Stomach (tissue), 9 donors: ENCODE data around the gene STPG4. TPM values are rescaled to one million over a fixed set of nuclear protein-coding genes. Genes with fewer than 3 reads are reported as not detected.

Source experiments
- DNase-seq, 2 donors: peaks; one replicate each; pipeline versions ENCODE4 v3.0.0 to v3.0.0-alpha.2; 2013 to 2019
- H3K27ac ChIP-seq, 5 donors: fragments of 200-600 bp in 4 of 5; sonication (generic) in 4 of 5; one replicate each; pipeline ENCODE4 v1.5.1; 2013 to 2019; ENCODE audit warnings: mild to moderate bottlenecking in 1 of 5, moderate library complexity in 1 of 5
- H3K27me3 ChIP-seq, 3 donors: fragments of 200-600 bp; sonication (generic); one replicate each; pipeline ENCODE4 v1.5.1; 2017 to 2019; ENCODE audit warnings: mixed run types in 1 of 3
- H3K36me3 ChIP-seq, 4 donors: fragments of 200-600 bp; sonication (generic); 1 replicate in 3 of 4; 2 replicates in 1 of 4; pipeline ENCODE4 v1.5.1; 2016 to 2019
- H3K4me1 ChIP-seq, 4 donors: fragments of 200-600 bp; sonication (generic); one replicate each; pipeline ENCODE4 v1.5.1; 2016 to 2019
- H3K4me3 ChIP-seq, 4 donors: fragments of 200-600 bp; sonication (generic) in 3 of 4; one replicate each; pipeline ENCODE4 v1.5.1; 2016 to 2019; ENCODE audit warnings: mild to moderate bottlenecking in 1 of 4
- H3K9me3 ChIP-seq, 4 donors: fragments of 200-600 bp; sonication (generic); one replicate each; pipeline ENCODE4 v1.5.1; 2016 to 2019
- EP300 ChIP-seq: sonication (generic); formaldehyde crosslinking; IDR thresholded peaks from one replicate; pipeline ENCODE4 v1.6.1; 2017; ENCODE audit warnings: antibody characterized with exemption
- POLR2A ChIP-seq, 4 donors: fragments of 450-650 bp; IDR thresholded peaks; one replicate each; pipeline ENCODE4 v1.6.1; 2016; ENCODE audit warnings: antibody characterized with exemption in 4 of 4, control low read depth in 2 of 4, mild to moderate bottlenecking in 1 of 4, moderate library complexity in 1 of 4
- POLR2AphosphoS5 ChIP-seq, 3 donors: sonication (generic); formaldehyde crosslinking; IDR thresholded peaks; one replicate each; pipeline ENCODE4 v1.6.1; 2016; ENCODE audit warnings: antibody characterized with exemption in 3 of 3
- WGBS, 5 donors: extraction: QIAGEN DNeasy Blood & Tissue Kit in 3 of 5; methylation state at CpG; one replicate each; pipeline versions ENCODE4 v1.1.5 to v1.1.7; 2013 to 2018; 5-methylcytosine and 5-hydroxymethylcytosine counted together
- intact Hi-C: fragments of 100-400 bp; cut with DNase I; formaldehyde crosslinking; loops from one replicate; pipeline ENCODE4 v1.15.1; 2023; ENCODE audit warnings: low total_unique reads
- polyA plus RNA-seq, 3 donors: library from polyadenylated mRNA; stranded (reverse); fragments of 200-250 nt; gene quantifications; one replicate each; pipeline ENCODE4 v1.2.3, GENCODE V29; 2013
- total RNA-seq, 5 donors: library from RNA; depleted of rRNA; stranded (reverse); fragments of >200 nt; gene quantifications; one replicate each; pipeline versions ENCODE4 v1.1.0 to v1.2.3, GENCODE V29; 2014 to 2016
- TF ChIP-seq, protein P1 (sequence below), 7 experiments: fragments of 450-650 bp in 4 of 7; fragments of 200-600 bp in 3 of 7; sonication (generic) in 3 of 7; IDR thresholded peaks; one replicate each; pipeline ENCODE4 v1.5.1; 2016 to 2019; ENCODE audit warnings: antibody characterized with exemption in 7 of 7, control low read depth in 2 of 7, mild to moderate bottlenecking in 1 of 7
- donor health status: healthy with polysubstance abuse.
- donor health status: Bipolar disorder and iron deficiency.
- donor health status: healthy.

Gene STPG4
- total and polyA plus RNA-seq, 8 donors = not detected

DNA sequence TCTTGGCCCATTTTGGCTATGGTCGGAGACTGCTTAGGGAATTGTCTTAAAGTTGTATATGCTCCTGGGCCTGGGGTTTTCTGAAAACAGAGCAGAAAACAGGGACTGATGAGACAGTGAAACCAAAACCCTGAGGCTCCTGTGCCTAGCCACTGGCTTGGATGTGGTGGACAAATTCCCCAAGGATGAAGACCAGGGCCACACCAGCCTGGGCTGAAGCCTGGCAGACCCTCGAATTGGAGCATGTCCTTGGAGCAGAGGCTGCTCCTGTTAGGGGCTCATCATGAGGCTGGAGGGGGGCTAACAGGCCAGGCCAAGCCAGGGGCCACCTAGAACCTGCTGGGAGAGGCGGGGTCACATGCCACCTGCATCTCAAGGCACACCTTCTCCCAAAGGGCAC, 68.1 kb downstream of the STPG4 start:
- Histone ChIP-seq H3K4me1 (peaks cover 9 to 49% (median 28%) of the 10 kb centered on the region in 4 donors), H3K27me3 (peaks cover 0 to 13% (median 0%) of the 10 kb centered on the region in 3 donors), H3K27ac (peak overlapping the region in 3 of 5 donors; percentile 34 to 46 (median 35)), H3K36me3 (no peaks in the 10 kb centered on the region), H3K4me3 (no peak overlapping the region), H3K9me3 (no peaks in the 10 kb centered on the region)
- intact Hi-C loops = no loop called here
- DNase-seq = no peak
- 78 to 95% (median 89%) methylated on average over 2 to 3 of the region's 3 CpGs for WGBS, 5 donors
- TF ChIP-seq EP300 (no peak), POLR2A (IDR thresholded peaks at IDR 0.05) (no peak), POLR2AphosphoS5 (IDR thresholded peaks at IDR 0.05) (no peak)
- TF ChIP-seq, protein P1, sequence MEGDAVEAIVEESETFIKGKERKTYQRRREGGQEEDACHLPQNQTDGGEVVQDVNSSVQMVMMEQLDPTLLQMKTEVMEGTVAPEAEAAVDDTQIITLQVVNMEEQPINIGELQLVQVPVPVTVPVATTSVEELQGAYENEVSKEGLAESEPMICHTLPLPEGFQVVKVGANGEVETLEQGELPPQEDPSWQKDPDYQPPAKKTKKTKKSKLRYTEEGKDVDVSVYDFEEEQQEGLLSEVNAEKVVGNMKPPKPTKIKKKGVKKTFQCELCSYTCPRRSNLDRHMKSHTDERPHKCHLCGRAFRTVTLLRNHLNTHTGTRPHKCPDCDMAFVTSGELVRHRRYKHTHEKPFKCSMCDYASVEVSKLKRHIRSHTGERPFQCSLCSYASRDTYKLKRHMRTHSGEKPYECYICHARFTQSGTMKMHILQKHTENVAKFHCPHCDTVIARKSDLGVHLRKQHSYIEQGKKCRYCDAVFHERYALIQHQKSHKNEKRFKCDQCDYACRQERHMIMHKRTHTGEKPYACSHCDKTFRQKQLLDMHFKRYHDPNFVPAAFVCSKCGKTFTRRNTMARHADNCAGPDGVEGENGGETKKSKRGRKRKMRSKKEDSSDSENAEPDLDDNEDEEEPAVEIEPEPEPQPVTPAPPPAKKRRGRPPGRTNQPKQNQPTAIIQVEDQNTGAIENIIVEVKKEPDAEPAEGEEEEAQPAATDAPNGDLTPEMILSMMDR (IDR thresholded peaks at IDR 0.05) = no peak

DNA sequence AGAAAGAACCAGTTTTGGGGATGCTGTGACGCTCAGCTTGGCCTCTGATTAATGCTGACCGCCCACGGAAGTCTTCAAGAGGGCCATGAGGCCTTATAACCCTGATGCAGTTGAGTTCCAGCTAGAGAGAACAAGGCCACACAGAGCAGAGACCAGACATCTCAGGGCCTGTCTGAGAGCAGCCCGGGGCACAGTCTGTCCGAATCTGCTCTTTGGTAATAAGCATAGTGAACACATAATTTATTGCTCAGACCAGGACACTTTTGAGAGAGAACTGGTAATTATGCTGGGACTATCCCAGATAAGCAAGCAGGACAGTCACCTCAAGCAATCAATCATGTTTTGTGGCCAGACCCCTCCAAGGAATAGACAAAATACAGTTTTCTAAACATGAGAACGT, 68.5 kb downstream of the STPG4 start:
- peak overlapping the region in 3 of 5 donors; percentile 34 to 46 (median 35) for H3K27ac ChIP-seq

DNA sequence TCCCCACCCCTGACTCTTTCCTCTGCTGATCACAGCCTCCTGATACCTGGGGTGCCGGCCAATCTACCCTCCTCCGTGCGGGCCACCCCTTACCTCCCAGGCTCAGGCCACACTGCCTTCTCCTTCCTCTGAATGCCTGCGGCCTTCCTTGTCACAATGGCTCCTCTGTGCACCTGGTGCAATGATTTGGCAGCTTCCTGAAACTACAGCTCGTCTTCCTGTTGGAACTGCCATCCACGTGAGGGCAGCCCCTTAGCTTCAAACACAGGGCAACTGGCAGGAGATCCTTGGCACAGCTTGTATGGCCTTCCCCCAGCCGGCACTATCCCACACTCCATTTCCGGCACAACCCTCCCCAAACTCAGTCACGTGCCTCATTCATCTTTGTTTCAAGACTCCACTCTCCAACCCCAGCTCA, 69.0 kb downstream of the STPG4 start:
- no peaks in the 10 kb centered on the region for H3K9me3 ChIP-seq
- peak overlapping the region in 3 of 5 donors; percentile 34 to 46 (median 35) for H3K27ac ChIP-seq
- intact Hi-C loops = no loop called here
- no peak for TF ChIP-seq POLR2AphosphoS5 (IDR thresholded peaks at IDR 0.05)
- TF ChIP-seq, protein P1 (IDR thresholded peaks at IDR 0.05) = no peak
- TF ChIP-seq EP300 = no peak
- TF ChIP-seq POLR2A (IDR thresholded peaks at IDR 0.05) = no peak
- WGBS, 5 donors = 36 to 54% (median 44%) methylated on average over 9 of the region's 9 CpGs
- H3K36me3 ChIP-seq = no peaks in the 10 kb centered on the region
- no peak overlapping the region for H3K4me3 ChIP-seq
- H3K4me1 ChIP-seq = peaks cover 9 to 49% (median 28%) of the 10 kb centered on the region in 4 donors
- H3K27me3 ChIP-seq = peaks cover 0 to 8% (median 0%) of the 10 kb centered on the region in 3 donors
- no peak for DNase-seq

More for the DNA sequence above, 68.5 kb downstream of the STPG4 start:
- no peaks in the 10 kb centered on the region for H3K36me3 ChIP-seq
- peaks cover 9 to 49% (median 28%) of the 10 kb centered on the region in 4 donors for H3K4me1 ChIP-seq
- no peak overlapping the region for H3K4me3 ChIP-seq
- WGBS, 5 donors = 62 to 85% (median 79%) methylated on average over 5 to 6 of the region's 6 CpGs
- H3K9me3 ChIP-seq = no peaks in the 10 kb centered on the region
- H3K27me3 ChIP-seq = peaks cover 0 to 13% (median 0%) of the 10 kb centered on the region in 3 donors
- no peak for DNase-seq
- intact Hi-C loops = no loop called here
- TF ChIP-seq POLR2AphosphoS5 (IDR thresholded peaks at IDR 0.05) = no peak
- TF ChIP-seq EP300 = no peak
- TF ChIP-seq POLR2A (IDR thresholded peaks at IDR 0.05) = no peak
- TF ChIP-seq, protein P1 (IDR thresholded peaks at IDR 0.05) = no peak

DNA sequence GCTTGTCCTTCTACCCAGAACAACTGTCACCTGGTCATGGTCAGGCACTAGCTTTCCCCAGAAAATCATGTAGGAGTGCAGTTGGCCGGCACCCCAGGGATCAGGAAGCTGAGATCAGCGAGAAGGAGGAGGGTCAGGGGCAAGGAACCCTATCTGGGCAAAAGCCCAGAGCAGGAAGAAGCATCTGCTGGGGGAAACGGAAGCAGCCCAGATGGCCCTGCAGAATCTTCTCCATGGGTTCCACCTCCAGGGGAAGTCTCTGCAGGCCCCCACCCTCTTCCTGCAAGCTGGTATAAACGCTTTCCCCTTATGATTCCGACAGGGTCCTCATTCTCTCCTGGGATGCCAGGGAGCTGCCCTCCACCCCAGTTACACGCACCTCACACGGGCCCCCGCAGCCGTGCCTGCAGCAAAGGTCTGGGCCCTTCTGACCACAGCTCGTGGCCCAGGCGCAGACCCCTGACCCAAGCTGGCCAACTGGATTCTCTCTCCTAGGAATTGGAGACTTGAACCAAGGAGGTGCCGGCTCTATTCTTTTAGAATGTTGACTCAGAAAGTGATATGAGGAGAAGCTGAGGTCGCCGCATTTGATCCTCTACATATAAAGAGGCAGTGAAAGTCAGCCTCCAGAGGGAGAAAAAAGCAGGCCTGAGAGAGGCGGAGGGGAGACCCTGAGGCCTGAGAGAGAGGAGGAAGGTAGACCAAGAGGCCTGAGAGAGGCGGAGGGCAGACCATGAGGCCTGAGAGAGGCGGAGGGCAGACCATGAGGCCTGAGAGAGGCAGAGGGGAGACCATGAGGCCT, 71.0 kb downstream of the STPG4 start:
- Histone ChIP-seq H3K36me3 (no peaks in the 10 kb centered on the region), H3K4me3 (no peak overlapping the region), H3K4me1 (peaks cover 22 to 62% (median 37%) of the 10 kb centered on the region in 4 donors), H3K9me3 (no peaks in the 10 kb centered on the region), H3K27me3 (peaks cover 0 to 6% (median 0%) of the 10 kb centered on the region in 3 donors), H3K27ac (peak overlapping the region in 3 of 5 donors; percentile 24 to 48 (median 24))
- WGBS, 5 donors = 74 to 85% (median 81%) methylated on average over 15 to 17 of the region's 17 CpGs
- TF ChIP-seq EP300 (no peak), POLR2A (IDR thresholded peaks at IDR 0.05) (no peak), POLR2AphosphoS5 (IDR thresholded peaks at IDR 0.05) (no peak)
- TF ChIP-seq, protein P1 (IDR thresholded peaks at IDR 0.05) = no peak
- no peak for DNase-seq
- intact Hi-C loops = no loop called here
